Brain microvascular endothelial cell (primary cell): ENCODE results near the gene MGRN1.
A peak's percentile ranks its signal among the peaks of the same experiment; 100 is the strongest.

ENCODE experiments used
- DNase-seq: peaks from one replicate; pipeline ENCODE4 v3.0.0-alpha.2; 2020
- H3K27ac ChIP-seq: fragments of 250-450 bp; sonication (Bioruptor Pico); 2 replicates; pipeline ENCODE4 v1.5.1; 2020; ENCODE audit warnings: mild to moderate bottlenecking, moderate library complexity
- H3K27me3 ChIP-seq: fragments of 250-450 bp; sonication (Bioruptor Pico); replicated peaks from 2 replicates; pipeline ENCODE4 v1.5.1; 2020; ENCODE audit warnings: mild to moderate bottlenecking
- H3K36me3 ChIP-seq: fragments of 250-450 bp; sonication (Bioruptor Pico); replicated peaks from 2 replicates; pipeline ENCODE4 v1.5.1; 2020; ENCODE audit warnings: mild to moderate bottlenecking
- H3K4me3 ChIP-seq: 2 replicates; pipeline ENCODE4 v1.5.1; 2011; ENCODE audit warnings: low read depth, mild to moderate bottlenecking, control low read depth, low read length, moderate library complexity
- in situ Hi-C: cut with HindIII; loops from 2 replicates; pipeline ENCODE4 v1.10.0; 2017; ENCODE audit warnings: low sequenced_read_pairs, low pct_ligation_motif_present
- TF ChIP-seq, protein P1 (sequence below): IDR thresholded peaks from 2 replicates; pipeline ENCODE4 v1.5.1; 2011; ENCODE audit warnings: low read depth, mild to moderate bottlenecking, moderate library complexity, low read length, control low read depth, inconsistent platforms; ENCODE audit errors: missing control alignments

Gene MGRN1

DNA sequence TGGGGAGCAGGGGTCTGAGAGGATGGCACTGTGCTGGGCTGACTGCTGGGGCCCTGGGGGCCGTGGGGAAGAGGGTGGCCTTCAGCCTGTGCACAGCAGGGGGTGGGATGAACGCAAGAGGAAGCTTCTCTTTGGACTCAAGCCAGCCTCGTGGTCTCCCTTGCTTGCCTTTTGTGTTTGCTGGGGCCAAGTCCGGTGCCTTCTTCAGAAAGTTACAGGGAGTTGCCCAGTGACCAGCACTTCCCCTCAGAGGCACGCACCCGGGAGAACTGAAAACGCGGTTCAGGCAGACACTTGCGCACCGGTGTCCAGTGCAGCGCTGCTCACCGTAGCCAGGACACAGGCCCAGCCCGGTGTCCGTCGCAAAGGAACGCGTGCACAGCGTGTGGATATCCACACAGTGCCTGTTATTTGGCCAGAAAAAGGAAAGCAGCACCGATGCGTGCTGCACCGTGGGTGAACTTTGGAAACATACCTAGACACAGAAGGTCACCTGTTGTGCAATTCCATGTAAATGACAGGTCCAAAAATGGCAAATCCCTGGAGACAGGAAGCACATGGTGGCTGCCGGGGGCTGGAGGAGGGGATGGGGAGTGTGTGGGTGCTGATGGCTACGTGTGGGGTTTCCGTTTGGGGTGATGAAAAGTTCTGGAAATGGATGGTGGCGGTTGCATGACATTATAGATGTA is 39.3 kb downstream of the MGRN1 start:
- TF ChIP-seq, protein P1, sequence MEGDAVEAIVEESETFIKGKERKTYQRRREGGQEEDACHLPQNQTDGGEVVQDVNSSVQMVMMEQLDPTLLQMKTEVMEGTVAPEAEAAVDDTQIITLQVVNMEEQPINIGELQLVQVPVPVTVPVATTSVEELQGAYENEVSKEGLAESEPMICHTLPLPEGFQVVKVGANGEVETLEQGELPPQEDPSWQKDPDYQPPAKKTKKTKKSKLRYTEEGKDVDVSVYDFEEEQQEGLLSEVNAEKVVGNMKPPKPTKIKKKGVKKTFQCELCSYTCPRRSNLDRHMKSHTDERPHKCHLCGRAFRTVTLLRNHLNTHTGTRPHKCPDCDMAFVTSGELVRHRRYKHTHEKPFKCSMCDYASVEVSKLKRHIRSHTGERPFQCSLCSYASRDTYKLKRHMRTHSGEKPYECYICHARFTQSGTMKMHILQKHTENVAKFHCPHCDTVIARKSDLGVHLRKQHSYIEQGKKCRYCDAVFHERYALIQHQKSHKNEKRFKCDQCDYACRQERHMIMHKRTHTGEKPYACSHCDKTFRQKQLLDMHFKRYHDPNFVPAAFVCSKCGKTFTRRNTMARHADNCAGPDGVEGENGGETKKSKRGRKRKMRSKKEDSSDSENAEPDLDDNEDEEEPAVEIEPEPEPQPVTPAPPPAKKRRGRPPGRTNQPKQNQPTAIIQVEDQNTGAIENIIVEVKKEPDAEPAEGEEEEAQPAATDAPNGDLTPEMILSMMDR = no peak
- H3K36me3 ChIP-seq = peaks cover 44% of the 10 kb centered on the region
- in situ Hi-C loops = no loop called here
- no peaks in the 10 kb centered on the region for H3K27me3 ChIP-seq
- peak overlapping the region; percentile 1 for H3K27ac ChIP-seq
- DNase-seq = peak; percentile 21
- H3K4me3 ChIP-seq = no peak overlapping the region

DNA sequence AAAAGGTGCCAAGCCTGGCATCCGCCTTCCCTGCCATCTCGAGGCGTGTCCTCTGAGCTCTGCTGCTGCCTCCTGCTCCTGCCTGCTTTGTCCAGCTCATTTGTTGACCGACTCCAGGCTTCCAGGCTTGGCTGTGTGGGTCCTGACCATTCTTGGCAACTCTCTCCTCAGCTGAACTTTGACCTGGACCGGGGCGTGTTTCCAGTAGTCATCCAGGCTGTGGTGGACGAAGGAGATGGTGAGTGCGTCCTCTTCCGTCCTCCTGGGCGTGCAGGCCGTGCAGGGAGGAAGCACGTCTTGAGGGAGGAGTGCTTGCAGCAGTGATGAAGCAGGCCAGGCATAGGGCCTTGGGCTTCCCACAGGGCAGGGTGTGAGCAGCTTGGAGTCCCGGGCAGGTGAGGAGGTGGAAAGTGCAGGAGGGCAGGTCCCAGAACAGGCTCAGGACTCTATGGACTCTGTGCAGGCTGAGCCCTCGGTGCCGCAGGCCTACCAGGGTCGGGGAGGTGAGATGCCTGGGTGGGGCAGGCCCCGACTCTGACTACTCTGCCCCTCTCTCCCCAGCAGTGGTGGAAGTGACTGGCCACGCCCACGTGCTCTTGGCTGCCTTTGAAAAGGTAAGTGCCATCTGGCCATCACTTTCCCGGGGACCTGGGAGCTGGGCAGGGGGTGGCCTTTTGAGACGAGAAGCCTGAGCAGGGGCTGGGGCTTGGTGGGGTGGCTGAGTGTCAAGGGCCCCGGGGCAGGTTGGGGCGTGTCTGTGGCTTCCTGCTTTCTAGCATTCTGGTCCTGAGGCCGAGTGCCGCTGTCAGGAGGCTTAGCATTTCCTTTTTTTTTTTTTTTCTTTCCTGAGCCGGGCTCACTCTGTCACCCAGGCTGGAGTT is 40.2 kb downstream of the MGRN1 start:
- in situ Hi-C loops = no loop called here
- Histone ChIP-seq H3K27me3 (no peaks in the 10 kb centered on the region), H3K27ac (no peak overlapping the region), H3K4me3 (no peak overlapping the region), H3K36me3 (peaks cover 52% of the 10 kb centered on the region)
- no peak for DNase-seq
- TF ChIP-seq, protein P1 = no peak

DNA sequence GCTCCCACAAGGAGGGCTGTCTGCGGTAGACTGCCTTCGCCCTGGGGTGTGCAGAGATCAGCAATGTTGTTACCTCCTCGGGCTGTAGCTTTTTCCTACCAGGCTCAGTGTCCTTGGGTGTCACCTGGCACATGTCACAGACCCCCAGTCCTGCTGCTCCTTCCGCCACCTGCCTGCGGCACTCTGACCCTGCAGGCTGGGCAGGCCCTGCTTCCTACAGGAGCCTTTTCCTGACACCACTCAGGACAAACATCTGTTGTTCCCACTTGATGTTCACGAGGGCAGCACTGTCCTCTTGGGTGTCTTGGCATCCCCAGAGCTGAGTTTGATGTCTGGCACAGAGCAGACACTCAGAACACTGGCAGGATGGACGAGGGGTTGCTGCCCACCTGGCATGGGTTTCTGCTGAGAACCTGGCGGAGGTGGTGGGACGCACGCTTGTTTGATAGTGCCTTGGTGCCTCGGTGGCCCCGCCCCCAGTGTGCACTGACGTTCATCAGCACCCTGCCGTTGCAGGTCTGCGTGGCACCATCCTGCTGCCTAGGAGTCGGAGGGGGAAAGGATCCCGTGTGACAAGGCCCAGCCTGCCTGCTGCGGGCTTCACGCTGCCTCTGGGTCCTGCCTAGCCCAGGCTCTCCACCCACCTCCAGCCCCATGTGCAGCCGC is 42.0 kb downstream of the MGRN1 start:
- peaks cover 66% of the 10 kb centered on the region for H3K36me3 ChIP-seq
- no peak overlapping the region for H3K4me3 ChIP-seq
- DNase-seq = no peak
- no peaks in the 10 kb centered on the region for H3K27me3 ChIP-seq
- in situ Hi-C loops = no loop called here
- no peak overlapping the region for H3K27ac ChIP-seq
- TF ChIP-seq, protein P1 = no peak

DNA sequence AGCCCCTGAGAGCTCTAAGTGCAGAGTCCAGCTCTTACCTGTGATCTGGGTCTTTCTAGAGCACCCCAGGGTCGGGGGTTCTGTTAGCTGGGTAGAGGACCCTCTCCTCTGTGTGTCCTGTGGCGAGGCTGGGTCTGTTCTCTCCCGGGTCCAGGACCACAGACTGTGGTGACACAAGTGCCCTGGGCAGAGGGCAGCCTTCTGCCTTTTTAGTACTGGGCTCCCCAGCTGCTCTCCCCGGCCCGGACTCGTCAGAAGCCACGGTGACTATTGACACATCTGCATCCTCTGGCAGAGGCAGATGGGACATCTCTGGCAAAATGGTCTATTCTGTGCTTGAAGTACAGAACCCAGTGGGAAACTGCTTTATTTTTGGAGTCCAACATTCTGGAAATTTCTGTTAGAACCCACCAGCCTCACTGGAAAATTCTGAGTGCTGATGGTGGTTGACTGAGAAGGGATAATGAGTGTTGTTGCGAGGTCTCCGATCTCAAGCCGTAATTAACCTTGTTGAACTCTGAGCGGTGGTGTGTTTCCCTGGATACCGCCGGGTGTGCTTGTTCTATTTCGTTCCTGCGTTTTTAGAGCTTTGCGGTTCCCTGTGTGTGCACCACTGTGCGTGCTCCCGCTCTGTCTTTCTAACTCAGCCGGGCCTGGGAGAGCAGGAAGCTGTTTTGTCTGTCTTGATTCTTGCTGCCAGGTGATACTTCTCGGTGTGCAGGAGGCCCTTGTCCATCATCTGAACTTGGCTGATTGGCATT is 42.8 kb downstream of the MGRN1 start:
- TF ChIP-seq, protein P1 = no peak
- Histone ChIP-seq H3K27ac (no peak overlapping the region), H3K36me3 (peaks cover 73% of the 10 kb centered on the region), H3K27me3 (no peaks in the 10 kb centered on the region), H3K4me3 (no peak overlapping the region)
- in situ Hi-C loops = no loop called here
- no peak for DNase-seq

DNA sequence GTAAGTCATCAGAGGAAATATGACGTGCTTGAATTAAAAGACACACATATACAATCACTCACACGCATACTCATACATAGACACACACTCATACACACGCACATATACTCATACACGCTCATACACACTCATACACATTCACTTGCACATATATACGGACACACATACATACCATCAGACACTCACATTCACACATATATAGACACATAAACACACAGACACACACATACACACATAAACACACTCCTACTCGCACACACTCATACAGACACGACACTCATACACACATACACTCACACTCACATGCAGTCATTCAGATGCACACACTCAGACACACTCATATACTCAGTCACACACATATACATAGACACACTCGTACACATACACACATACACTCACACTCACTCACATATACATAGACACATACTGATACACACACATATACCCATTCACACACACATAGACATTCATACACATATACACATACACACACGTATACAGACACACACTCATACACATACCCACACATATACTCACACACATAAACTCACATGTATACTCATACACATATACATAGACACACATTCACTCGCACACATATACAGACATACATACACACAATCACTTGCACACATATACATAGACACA is 43.8 kb downstream of the MGRN1 start:
- no peak for DNase-seq
- H3K36me3 ChIP-seq = peaks cover 74% of the 10 kb centered on the region
- TF ChIP-seq, protein P1 = no peak
- in situ Hi-C loops = no loop called here
- no peak overlapping the region for H3K4me3 ChIP-seq
- H3K27me3 ChIP-seq = no peaks in the 10 kb centered on the region
- H3K27ac ChIP-seq = no peak overlapping the region
